ENCODE data around the gene TLR9. TPM values are rescaled to one million over a fixed set of nuclear protein-coding genes. Genes with fewer than 3 reads are reported as not detected.

Gene TLR9
- total and polyA plus RNA-seq, 5 donors: 0.05 to 0.24 (median 0.19) TPM

DNA sequence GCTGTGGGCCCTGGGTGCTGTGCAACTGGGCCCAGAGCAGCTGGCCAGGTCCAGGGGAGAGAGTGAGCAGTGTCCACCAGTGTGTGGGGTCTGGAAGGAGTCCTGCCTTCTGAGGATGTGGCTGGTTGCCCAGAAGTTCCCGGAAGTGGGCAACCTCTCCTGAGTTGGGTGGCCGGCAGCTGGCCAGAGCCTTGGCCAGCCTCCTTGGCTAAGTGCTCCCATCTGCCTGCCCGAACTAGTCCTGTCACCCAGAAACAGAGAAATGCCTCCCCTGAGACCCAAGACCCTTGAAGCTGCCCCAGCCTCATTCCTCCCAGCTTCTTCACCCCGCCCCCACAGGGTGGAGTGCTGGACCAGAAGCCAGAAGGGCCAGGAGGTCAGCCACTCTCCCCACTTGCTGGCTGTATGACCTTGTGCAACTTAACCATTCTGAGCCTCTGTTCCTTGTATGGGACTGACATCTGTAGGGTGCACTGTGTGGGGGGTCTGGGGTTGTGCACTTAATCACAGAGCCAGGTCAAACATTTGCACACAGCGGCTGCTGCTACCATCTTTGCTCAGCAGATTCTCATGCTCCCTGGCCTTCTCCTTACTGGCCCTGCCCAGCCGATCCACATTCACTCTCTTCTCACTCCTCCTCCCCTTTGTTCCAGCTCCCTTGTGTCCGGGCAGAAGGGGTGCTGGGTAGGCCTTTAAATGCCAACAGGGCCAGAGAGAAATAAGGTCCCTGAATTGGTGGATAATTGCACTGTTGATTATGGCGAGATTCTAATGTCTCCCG is 35.0 kb downstream of the TLR9 start:
- DNase-seq (peak; percentile 67 to 85 (median 79)), ATAC-seq (peak; percentile 51 to 66)
- WGBS: 66% methylated on average over 9 of the region's 9 CpGs
- no peaks in the 10 kb centered on the region for H3K27me3 ChIP-seq (ENCODE audit: control insufficient read depth, insufficient read depth)
- H3K4me1 ChIP-seq (ENCODE audit: control insufficient read depth, insufficient read depth, low read length): peaks cover 4% of the 10 kb centered on the region
- H3K9me3 ChIP-seq (ENCODE audit: control insufficient read depth, low read length): no peaks in the 10 kb centered on the region
- intact Hi-C loops (cut with DNase I): loop anchor here in 1 of 4 donors (5.0 kb wide), 1 partner anchor 33 kb away; no protein-coding TSS in a partner anchor
- no peak overlapping the region for H3K4me3 ChIP-seq (ENCODE audit: low read length)
- no peak overlapping the region for H3K27ac ChIP-seq (ENCODE audit: low read length)

DNA sequence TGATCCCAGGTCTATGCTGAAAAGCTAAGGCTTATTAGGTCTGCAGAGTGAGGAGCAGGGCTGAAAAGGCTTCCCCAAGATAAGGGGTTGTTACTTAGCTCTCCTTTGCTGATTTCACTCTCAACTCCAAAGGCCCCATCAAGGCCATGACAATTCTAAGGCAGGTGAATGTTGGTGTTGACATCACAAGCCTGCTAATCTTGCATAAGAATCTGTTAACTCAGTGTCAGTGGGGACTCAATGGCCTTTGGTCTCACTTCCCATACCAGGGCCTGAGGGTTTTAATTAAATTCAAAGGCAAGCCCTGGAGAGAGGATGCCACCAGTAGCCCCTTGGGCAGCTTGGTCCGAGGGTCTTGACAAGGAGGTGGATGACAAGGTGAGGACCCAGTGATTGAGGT is 36.9 kb downstream of the TLR9 start:
- ATAC-seq: no peak
- Histone ChIP-seq H3K27me3 (ENCODE audit: control insufficient read depth, insufficient read depth) (no peaks in the 10 kb centered on the region), H3K4me1 (ENCODE audit: control insufficient read depth, insufficient read depth, low read length) (peaks cover 4% of the 10 kb centered on the region), H3K4me3 (ENCODE audit: low read length) (no peak overlapping the region), H3K9me3 (ENCODE audit: control insufficient read depth, low read length) (no peaks in the 10 kb centered on the region), H3K27ac (ENCODE audit: low read length) (no peak overlapping the region)
- DNase-seq: no peak
- WGBS: 98% methylated on average over 1 of the region's 1 CpG
- intact Hi-C loops (cut with DNase I): no loop called here

GRCh38 chr3:52186729-52187128 is 38.7 kb downstream of the TLR9 start:
- Histone ChIP-seq H3K9me3 (ENCODE audit: control insufficient read depth, low read length) (no peaks in the 10 kb centered on the region), H3K4me3 (ENCODE audit: low read length) (no peak overlapping the region), H3K27ac (ENCODE audit: low read length) (no peak overlapping the region), H3K4me1 (ENCODE audit: control insufficient read depth, insufficient read depth, low read length) (peaks cover 10% of the 10 kb centered on the region), H3K27me3 (ENCODE audit: control insufficient read depth, insufficient read depth) (no peaks in the 10 kb centered on the region)
- ATAC-seq (no peak), DNase-seq (no peak)
- intact Hi-C loops (cut with DNase I): no loop called here
- 97% methylated on average over 9 of the region's 9 CpGs for WGBS

- peaks cover 10% of the 10 kb centered on the region for H3K4me1 ChIP-seq (ENCODE audit: control insufficient read depth, insufficient read depth, low read length)
- no peak for ATAC-seq
- H3K27me3 ChIP-seq (ENCODE audit: control insufficient read depth, insufficient read depth): no peaks in the 10 kb centered on the region
- H3K9me3 ChIP-seq (ENCODE audit: control insufficient read depth, low read length): no peaks in the 10 kb centered on the region
- no peak overlapping the region for H3K27ac ChIP-seq (ENCODE audit: low read length)
- DNase-seq: no peak
- WGBS: 85% methylated on average over 3 of the region's 3 CpGs
- no peak overlapping the region for H3K4me3 ChIP-seq (ENCODE audit: low read length)
- intact Hi-C loops (cut with DNase I): no loop called here
Measured at GRCh38 chr3:52185837-52186236, 39.6 kb downstream of the TLR9 start.

DNA sequence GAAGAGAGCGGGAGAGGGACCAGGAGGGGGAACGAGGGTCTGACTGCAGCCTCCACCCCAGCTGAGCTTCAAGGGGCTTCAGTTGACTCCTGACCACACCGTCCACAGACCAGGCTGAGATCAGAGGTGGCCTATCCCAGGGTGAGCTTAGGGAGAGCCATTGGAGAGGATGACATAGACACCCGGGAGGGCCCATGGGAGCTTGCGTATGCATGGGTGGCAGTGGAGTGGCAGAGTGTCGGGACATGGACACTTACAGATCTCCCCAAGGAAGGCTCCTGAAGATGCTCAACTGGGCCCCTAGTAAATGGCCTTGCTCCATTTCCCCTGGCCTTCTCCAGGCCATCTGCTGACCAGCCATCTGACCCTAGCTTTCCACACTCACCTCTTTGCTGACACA is 40.1 kb downstream of the TLR9 start:
- Histone ChIP-seq H3K4me1 (ENCODE audit: control insufficient read depth, insufficient read depth, low read length) (peaks cover 6% of the 10 kb centered on the region), H3K27me3 (ENCODE audit: control insufficient read depth, insufficient read depth) (no peaks in the 10 kb centered on the region), H3K27ac (ENCODE audit: low read length) (no peak overlapping the region), H3K9me3 (ENCODE audit: control insufficient read depth, low read length) (no peaks in the 10 kb centered on the region), H3K4me3 (ENCODE audit: low read length) (no peak overlapping the region)
- DNase-seq (no peak), ATAC-seq (no peak)
- intact Hi-C loops (cut with DNase I): no loop called here
- 91% methylated on average over 6 of the region's 6 CpGs for WGBS

GRCh38 chr3:52184690-52185089 is 40.8 kb downstream of the TLR9 start:
- DNase-seq: no peak
- Histone ChIP-seq H3K4me3 (ENCODE audit: low read length) (no peak overlapping the region), H3K4me1 (ENCODE audit: control insufficient read depth, insufficient read depth, low read length) (peaks cover 6% of the 10 kb centered on the region), H3K27me3 (ENCODE audit: control insufficient read depth, insufficient read depth) (no peaks in the 10 kb centered on the region), H3K27ac (ENCODE audit: low read length) (peak overlapping the region; percentile 81), H3K9me3 (ENCODE audit: control insufficient read depth, low read length) (no peaks in the 10 kb centered on the region)
- 90% methylated on average over 8 of the region's 8 CpGs for WGBS
- intact Hi-C loops (cut with DNase I): no loop called here
- ATAC-seq: peak in 1 of 2 donors; percentile 21

DNA sequence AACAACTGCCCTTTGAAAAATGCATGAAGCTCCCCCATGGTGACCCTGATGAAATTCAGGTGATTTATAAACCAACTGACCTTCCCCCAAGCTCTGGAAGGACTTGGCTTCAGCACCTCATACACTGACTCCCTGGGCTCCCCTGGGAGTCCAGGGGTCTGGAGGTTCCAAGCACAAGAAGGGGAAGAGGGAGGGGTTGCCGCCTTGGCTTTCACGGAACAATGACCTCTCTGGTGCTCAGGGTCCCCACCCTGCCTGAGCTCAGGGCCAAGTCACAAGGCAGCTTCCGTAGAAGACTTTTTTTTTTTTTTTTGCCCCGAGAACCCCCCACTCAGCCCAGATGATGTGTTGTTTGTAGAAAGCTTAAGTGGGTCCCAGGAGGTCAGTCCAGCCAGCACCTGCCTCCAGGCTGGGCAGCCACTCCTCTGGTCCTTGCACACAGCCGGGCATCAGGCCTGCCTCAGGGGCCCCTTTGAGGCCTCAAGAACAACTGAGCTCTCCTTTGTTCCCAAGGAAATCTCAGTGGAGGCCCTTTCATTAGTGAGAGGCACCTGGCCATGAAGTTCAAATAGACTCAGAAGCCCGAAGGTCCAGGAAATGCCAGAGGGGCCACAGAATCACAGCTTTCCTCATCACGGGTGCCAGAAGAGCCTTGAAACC is 41.5 kb downstream of the TLR9 start:
- intact Hi-C loops (cut with DNase I): no loop called here
- peak; percentile 32 to 76 for ATAC-seq

GRCh38 chr3:52182691-52183090 is 42.8 kb downstream of the TLR9 start:
- H3K27me3 ChIP-seq (ENCODE audit: control insufficient read depth, insufficient read depth): no peaks in the 10 kb centered on the region
- WGBS: 91% methylated on average over 4 of the region's 4 CpGs
- peaks cover 6% of the 10 kb centered on the region for H3K4me1 ChIP-seq (ENCODE audit: control insufficient read depth, insufficient read depth, low read length)
- no peaks in the 10 kb centered on the region for H3K9me3 ChIP-seq (ENCODE audit: control insufficient read depth, low read length)
- no peak overlapping the region for H3K27ac ChIP-seq (ENCODE audit: low read length)
- no peak for ATAC-seq
- intact Hi-C loops (cut with DNase I): no loop called here
- H3K4me3 ChIP-seq (ENCODE audit: low read length): no peak overlapping the region
- DNase-seq: no peak

More for the DNA sequence above, 41.5 kb downstream of the TLR9 start:
- peak in 1 of 3 donors; percentile 46 for DNase-seq
- H3K4me3 ChIP-seq (ENCODE audit: low read length): no peak overlapping the region
- H3K27ac ChIP-seq (ENCODE audit: low read length): peak overlapping the region; percentile 81
- WGBS: 69% methylated on average over 7 of the region's 7 CpGs
- no peaks in the 10 kb centered on the region for H3K27me3 ChIP-seq (ENCODE audit: control insufficient read depth, insufficient read depth)
- peaks cover 6% of the 10 kb centered on the region for H3K4me1 ChIP-seq (ENCODE audit: control insufficient read depth, insufficient read depth, low read length)
- no peaks in the 10 kb centered on the region for H3K9me3 ChIP-seq (ENCODE audit: control insufficient read depth, low read length)

GRCh38 chr3:52182196-52182595 is 43.2 kb downstream of the TLR9 start:
- Histone ChIP-seq H3K4me1 (ENCODE audit: control insufficient read depth, insufficient read depth, low read length) (peaks cover 6% of the 10 kb centered on the region), H3K4me3 (ENCODE audit: low read length) (no peak overlapping the region), H3K27ac (ENCODE audit: low read length) (no peak overlapping the region), H3K27me3 (ENCODE audit: control insufficient read depth, insufficient read depth) (no peaks in the 10 kb centered on the region), H3K9me3 (ENCODE audit: control insufficient read depth, low read length) (no peaks in the 10 kb centered on the region)
- WGBS: 58% methylated on average over 5 of the region's 5 CpGs
- intact Hi-C loops (cut with DNase I): no loop called here
- peak in 1 of 2 donors; percentile 10 for ATAC-seq
- no peak for DNase-seq

GRCh38 chr3:52181543-52181942 is 43.9 kb downstream of the TLR9 start:
- no peaks in the 10 kb centered on the region for H3K9me3 ChIP-seq (ENCODE audit: control insufficient read depth, low read length)
- ATAC-seq (peak in 1 of 2 donors; percentile 7), DNase-seq (no peak)
- peaks cover 6% of the 10 kb centered on the region for H3K4me1 ChIP-seq (ENCODE audit: control insufficient read depth, insufficient read depth, low read length)
- 61% methylated on average over 4 of the region's 4 CpGs for WGBS
- H3K4me3 ChIP-seq (ENCODE audit: low read length): no peak overlapping the region
- no peaks in the 10 kb centered on the region for H3K27me3 ChIP-seq (ENCODE audit: control insufficient read depth, insufficient read depth)
- intact Hi-C loops (cut with DNase I): no loop called here
- no peak overlapping the region for H3K27ac ChIP-seq (ENCODE audit: low read length)

- H3K27me3 ChIP-seq (ENCODE audit: control insufficient read depth, insufficient read depth): no peaks in the 10 kb centered on the region
- ATAC-seq (no peak), DNase-seq (no peak)
- intact Hi-C loops (cut with DNase I): no loop called here
- no peak overlapping the region for H3K4me3 ChIP-seq (ENCODE audit: low read length)
- H3K4me1 ChIP-seq (ENCODE audit: control insufficient read depth, insufficient read depth, low read length): peaks cover 6% of the 10 kb centered on the region
- WGBS: 95% methylated on average over 1 of the region's 1 CpG
- no peak overlapping the region for H3K27ac ChIP-seq (ENCODE audit: low read length)
- H3K9me3 ChIP-seq (ENCODE audit: control insufficient read depth, low read length): no peaks in the 10 kb centered on the region
Measured at GRCh38 chr3:52178537-52178936, 46.9 kb downstream of the TLR9 start.

Measured in right cardiac atrium (tissue), 5 donors.